GM12878 (cell line): ENCODE measurements around the gene ELL. TPM values are rescaled to one million over a fixed set of nuclear protein-coding genes. Genes with fewer than 3 reads are reported as not detected.

Experiments
- ATAC-seq: fragments of 200-7000 bp; cut with Tn5 transposase; 3 replicates; pipeline ENCODE4 v1.9.1; 2020; ENCODE audit warnings: mild to moderate bottlenecking, moderate library complexity
- BruUV-seq: library from RNA; stranded (reverse); fragments of 400-500 nt; replicated peaks from 2 replicates; lab custom pipeline; 2021; lab: Mats Ljungman, UMichigan
- CTCF ChIA-PET: fragments of 300-600 bp; sonication (Branson Sonifier 250); formaldehyde crosslinking; extraction: SDS; loops from one replicate; lab custom pipeline; 2021; ENCODE audit warnings: inconsistent platforms; lab: Yijun Ruan, JAX
- POLR2A ChIA-PET: fragments of 350-600 bp; formaldehyde crosslinking; extraction: SDS; loops from one replicate; lab custom pipeline; 2021; ENCODE audit warnings: inconsistent platforms; lab: Charles Lee
- RAD21 ChIA-PET: fragments of 300-600 bp; sonication (Branson Sonifier 250); formaldehyde crosslinking; loops from one replicate; lab custom pipeline; 2023; ENCODE audit warnings: antibody characterized with exemption; ENCODE audit not compliant: unreplicated experiment; lab: Charles Lee
- SMC1A ChIA-PET: fragments of 300-600 bp; sonication (Branson Sonifier 250); formaldehyde crosslinking; loops from one replicate; lab custom pipeline; 2023; ENCODE audit not compliant: unreplicated experiment, uncharacterized antibody; lab: Charles Lee
- DNase-seq: peaks from one replicate; pipeline ENCODE4 v3.0.0-alpha.2; 2011; ENCODE audit warnings: low read depth, low spot score
- FAIRE-seq: peaks from 3 replicates; lab custom pipeline; 2011; peaks lifted over from hg19 to GRCh38; lab: Jason Lieb, UNC
- H2AFZ ChIP-seq: 2 replicates; pipeline ENCODE4 v1.6.0; 2011; ENCODE audit warnings: low read depth, low read length, control low read depth; ENCODE audit not compliant: control insufficient read depth
- H3K27ac ChIP-seq: 2 replicates; pipeline ENCODE4 v1.5.1; 2011; ENCODE audit warnings: control low read depth; ENCODE audit not compliant: control insufficient read depth, insufficient read depth
- H3K27me3 ChIP-seq, 2 experiments: replicated peaks in 1 of 2; 2 replicates each; pipeline versions ENCODE4 v1.6.0 to v1.6.1; 2011; ENCODE audit warnings: low read length in 1 of 2; ENCODE audit not compliant: control insufficient read depth in 2 of 2, insufficient read depth in 2 of 2
- H3K36me3 ChIP-seq, 2 experiments: 2 replicates each; pipeline ENCODE4 v1.5.1; 2011; ENCODE audit warnings: low read length in 1 of 2; ENCODE audit not compliant: control insufficient read depth in 2 of 2, insufficient read depth in 2 of 2
- H3K4me1 ChIP-seq: 2 replicates; pipeline ENCODE4 v1.6.1; 2011; ENCODE audit warnings: mild to moderate bottlenecking, low read length, moderate library complexity, mixed read lengths; ENCODE audit not compliant: control insufficient read depth, insufficient read depth
- H3K4me2 ChIP-seq: 2 replicates; pipeline ENCODE4 v1.6.0; 2011; ENCODE audit warnings: control low read depth; ENCODE audit not compliant: control insufficient read depth, insufficient read depth
- H3K4me3 ChIP-seq: fragments of 200-600 bp; sonication (generic); 2 replicates; pipeline ENCODE4 v1.5.1; 2016
- H3K79me2 ChIP-seq: 2 replicates; pipeline ENCODE4 v1.6.0; 2011; ENCODE audit warnings: low read length; ENCODE audit not compliant: control insufficient read depth, insufficient read depth
- H3K9ac ChIP-seq: 2 replicates; pipeline ENCODE4 v1.8.0; 2011; ENCODE audit warnings: low read length, control low read depth, mixed read lengths; ENCODE audit not compliant: control insufficient read depth, insufficient read depth
- H3K9me3 ChIP-seq: replicated peaks from 3 replicates; pipeline ENCODE4 v1.5.1; 2011; ENCODE audit warnings: mild to moderate bottlenecking, low read length; ENCODE audit not compliant: control insufficient read depth, insufficient read depth
- H4K20me1 ChIP-seq: 2 replicates; pipeline ENCODE4 v1.6.0; 2011; ENCODE audit not compliant: control insufficient read depth, insufficient read depth
- CEBPB ChIP-seq, 2 experiments: fragments of 150-350 bp in 1 of 2; IDR thresholded peaks; 2 replicates each; pipeline ENCODE4 v1.6.1; 2012 to 2014; ENCODE audit warnings: low read depth in 2 of 2, low read length in 2 of 2, borderline replicate concordance in 1 of 2, inconsistent platforms in 1 of 2
- ESRRA ChIP-seq: IDR thresholded peaks from 2 replicates; pipeline ENCODE4 v1.6.1; 2012; ENCODE audit warnings: mild to moderate bottlenecking, low read length, improper control_type of control experiment
- HDAC6 ChIP-seq: fragments of 200-600 bp; sonication (generic); IDR thresholded peaks from one replicate; pipeline ENCODE4 v1.8.0; 2017; ENCODE audit warnings: antibody characterized with exemption; ENCODE audit not compliant: unreplicated experiment
- KAT2A ChIP-seq: conservative IDR thresholded peaks from 2 replicates; pipeline ENCODE4 v1.6.1; 2011; ENCODE audit warnings: low read depth, low read length; ENCODE audit not compliant: control insufficient read depth
- PRDM15 ChIP-seq: fragments of 450-650 bp; formaldehyde crosslinking; IDR thresholded peaks from 2 replicates; pipeline ENCODE4 v1.4.0; 2020; ENCODE audit warnings: mild to moderate bottlenecking, moderate library complexity
- RELB ChIP-seq: fragments of 450-650 bp; IDR thresholded peaks from 2 replicates; pipeline ENCODE4 v1.6.1; 2017; ENCODE audit warnings: low read depth, mild to moderate bottlenecking, moderate library complexity
- RFX5 ChIP-seq: IDR thresholded peaks from 2 replicates; pipeline ENCODE4 v1.6.1; 2011; ENCODE audit warnings: low read depth, low read length, improper control_type of control experiment
- ZBED1 ChIP-seq: IDR thresholded peaks from 2 replicates; pipeline ENCODE4 v1.6.1; 2016; ENCODE audit warnings: borderline replicate concordance
- ZNF592 ChIP-seq: fragments of 450-650 bp; IDR thresholded peaks from 2 replicates; pipeline ENCODE4 v1.6.1; 2017; ENCODE audit warnings: mild to moderate bottlenecking, moderate library complexity
- ZNF622 ChIP-seq: fragments of 450-650 bp; IDR thresholded peaks from 2 replicates; pipeline ENCODE4 v1.6.1; 2017; ENCODE audit warnings: mild to moderate bottlenecking, inconsistent platforms
- WGBS: methylation state at CpG from one replicate; pipeline ENCODE4 v1.1.6; 2016; ENCODE audit warnings: low lambda C conversion rate; ENCODE audit not compliant: insufficient replicate concordance, insufficient coverage; ENCODE audit errors: missing lambda C conversion rate; 5-methylcytosine and 5-hydroxymethylcytosine counted together
- in situ Hi-C: fragments of 300-500 bp; cut with MboI; formaldehyde crosslinking; loops from 9 replicates; pipeline ENCODE4 v1.14.3; 2018; ENCODE audit warnings: mixed read lengths
- intact Hi-C: fragments of 100-400 bp; cut with micrococcal nuclease; formaldehyde crosslinking; loops from one replicate; pipeline ENCODE4 v1.14.2; 2022; ENCODE audit not compliant: unreplicated experiment
- polyA plus RNA-seq, 11 experiments: library from polyadenylated mRNA; depleted of rRNA in 4 of 11; unstranded in 6 of 11; stranded (reverse) in 5 of 11; fragments of >200 nt; fragmentation: Nextera tagmentation in 4 of 11; fragmentation: Illumina TruSeq in 1 of 11; extraction: Ambion mirVana in 4 of 11; extraction: Trizol in 1 of 11; gene quantifications; 1 replicate in 1 of 11; 2 replicates in 10 of 11; pipeline versions ENCODE4 v1.2.1 to v1.2.3, GENCODE V29; 2011 to 2016; ENCODE audit warnings: inconsistent platforms in 2 of 11, missing spikeins in 2 of 11, low read depth in 1 of 11
- total RNA-seq, 4 experiments: library from RNA; depleted of rRNA in 3 of 4; stranded (reverse); fragments of >200 nt in 3 of 4; fragmentation: Illumina TruSeq in 1 of 4; extraction: Trizol in 1 of 4; gene quantifications; 2 replicates each; pipeline versions ENCODE4 v1.2.1 to v1.2.3, GENCODE V29; 2013 to 2021

Gene ELL
- total and polyA plus RNA-seq, 10 of the 15 experiments (the other 5 are each of a cell fraction or from before 2014, with no cell fraction given): 0.91 to 25.0 (median 9.1) TPM

GRCh38 chr19:18474366-18474887, 47.4 kb downstream of the ELL start:
- no peak overlapping the region for H3K4me2 ChIP-seq
- SMC1A ChIA-PET: interaction anchor here (1.6 kb wide), 1 partner anchor 115 kb away, joined by 4 read pairs; no protein-coding TSS in a partner anchor
- DNase-seq: no peak
- H3K36me3 ChIP-seq: peaks cover 8 to 15% of the 10 kb centered on the region in 2 experiments; a peak in 3 of 4 replicates
- H3K79me2 ChIP-seq: peaks cover 42% of the 10 kb centered on the region
- H2AFZ ChIP-seq: no peak overlapping the region
- CTCF ChIA-PET: interaction anchor here (1.6 to 1.7 kb wide), 2 partner anchors 11 to 115 kb away, joined by 3 to 4 read pairs; no protein-coding TSS in a partner anchor
- FAIRE-seq: no peak
- H3K9me3 ChIP-seq: no peaks in the 10 kb centered on the region
- H3K27ac ChIP-seq: no peak overlapping the region
- intact Hi-C loops: loop anchor here (5.0 kb wide), 1 partner anchor 33 kb away; no protein-coding TSS in a partner anchor
- RAD21 ChIA-PET: interaction anchor here (0.6 kb wide), 1 partner anchor 373 kb away, joined by 3 read pairs; no protein-coding TSS in a partner anchor
- H3K27me3 ChIP-seq: no peaks in the 10 kb centered on the region
- BruUV-seq: no TSS peak
- no peak overlapping the region for H3K4me3 ChIP-seq
- H3K9ac ChIP-seq: no peak overlapping the region
- no peak for ATAC-seq
- H3K4me1 ChIP-seq: peaks cover 24% of the 10 kb centered on the region
- in situ Hi-C loops: loop anchor here (25.0 kb wide), 1 partner anchor 388 kb away; no protein-coding TSS in a partner anchor
- peaks cover 8% of the 10 kb centered on the region for H4K20me1 ChIP-seq
- POLR2A ChIA-PET: no interaction called here
- 82% methylated on average over 13 of the region's 13 CpGs for WGBS
- TF ChIP-seq HDAC6: no peak
- TF ChIP-seq RFX5: no peak
- TF ChIP-seq PRDM15 (CRISPR knock-in tag): no peak
- TF ChIP-seq KAT2A: no peak
- TF ChIP-seq ZNF592: no peak
- TF ChIP-seq ESRRA: no peak
- no peak for TF ChIP-seq ZBED1
- TF ChIP-seq CEBPB (IDR thresholded peaks at IDR 0.05; ENCODE audit: borderline replicate concordance in 1 of 2, low read depth in 2 of 2, low read length in 2 of 2): no peak
- TF ChIP-seq RELB: no peak
- TF ChIP-seq ZNF622: no peak
